Activated CD8-positive, alpha-beta T cell treated with anti-CD3 and anti-CD28 coated beads, Interleukin-2, amount 10 ng/mL, durations not matched to agents 7 days and 5 days (primary cell): ENCODE measurements around the gene HLA-B. TPM values are rescaled to one million over a fixed set of nuclear protein-coding genes. Genes with fewer than 3 reads are reported as not detected.
A peak's percentile ranks its signal among the peaks of the same experiment; 100 is the strongest.

ENCODE experiments used
- ATAC-seq: fragments of 150-1000 bp; cut with Tn5 transposase; one replicate; pipeline ENCODE4 v1.10.0; 2021; ENCODE audit warnings: moderate library complexity
- CTCF ChIA-PET: fragments of 350-600 bp; sonication (Branson Sonifier 250); formaldehyde crosslinking; loops from one replicate; lab custom pipeline; 2021; ENCODE audit warnings: antibody characterized with exemption; lab: Charles Lee
- POLR2A ChIA-PET: fragments of 350-600 bp; sonication (Branson Sonifier 250); formaldehyde crosslinking; loops from one replicate; lab custom pipeline; 2021; ENCODE audit warnings: antibody characterized with exemption; lab: Charles Lee
- DNase-seq: peaks from one replicate; pipeline ENCODE4 v3.0.0-alpha.2; 2020
- H3K27ac Mint-ChIP-seq: one replicate; pipeline ENCODE4 v1.8.0; 2021; ENCODE audit warnings: mild to moderate bottlenecking, mixed read lengths
- H3K27me3 Mint-ChIP-seq: one replicate; pipeline ENCODE4 v1.8.0; 2021; ENCODE audit warnings: low read depth, mixed read lengths
- H3K36me3 Mint-ChIP-seq: one replicate; pipeline ENCODE4 v1.8.0; 2021; ENCODE audit warnings: low read depth, mixed read lengths
- H3K4me1 Mint-ChIP-seq: one replicate; pipeline ENCODE4 v1.8.0; 2021; ENCODE audit warnings: low read depth, mixed read lengths
- H3K4me3 Mint-ChIP-seq: one replicate; pipeline ENCODE4 v1.8.0; 2021; ENCODE audit warnings: mild to moderate bottlenecking, mixed read lengths
- H3K9me3 Mint-ChIP-seq: one replicate; pipeline ENCODE4 v1.8.0; 2022; ENCODE audit warnings: mixed read lengths; ENCODE audit not compliant: insufficient read depth
- total RNA-seq, 2 experiments: library from RNA; stranded (reverse); gene quantifications; one replicate each; pipeline ENCODE4 v1.2.3, GENCODE V29; 2021

The HLA-B gene
- total RNA-seq, 2 experiments from 2014 or later, result 3,406 to 3,473 TPM

- Mint-ChIP-seq H3K27ac (peak overlapping the region; percentile 73), H3K36me3 (peaks cover 50% of the 10 kb centered on the region), H3K4me1 (peaks cover 43% of the 10 kb centered on the region), H3K27me3 (peaks cover 5% of the 10 kb centered on the region), H3K4me3 (peak overlapping the region; percentile 92), H3K9me3 (no peaks in the 10 kb centered on the region)
- CTCF ChIA-PET, result interaction anchor here (0.9 kb wide), 1 partner anchor 14 kb away, joined by 5 read pairs; no protein-coding TSS in a partner anchor
- DNase-seq (no peak), ATAC-seq (peak; percentile 1)
- POLR2A ChIA-PET, result interaction anchor here (1.0 to 4.9 kb wide), 8 partner anchors 17 to 258 kb away, joined by 3 to 105 read pairs (median 4); no protein-coding TSS in a partner anchor
These were observed 4.7 kb downstream of the HLA-B start for GRCh38 chr6:31352310-31352682.

GRCh38 chr6:31351401-31352309, 5.3 kb downstream of the HLA-B start:
- peak overlapping the region; percentile 73 for H3K27ac Mint-ChIP-seq
- DNase-seq, result no peak
- H3K36me3 Mint-ChIP-seq, result peaks cover 46% of the 10 kb centered on the region
- no peaks in the 10 kb centered on the region for H3K9me3 Mint-ChIP-seq
- H3K4me3 Mint-ChIP-seq, result no peak overlapping the region
- POLR2A ChIA-PET, result interaction anchor here (1.0 to 4.9 kb wide), 8 partner anchors 16 to 258 kb away, joined by 3 to 105 read pairs (median 4); no protein-coding TSS in a partner anchor
- CTCF ChIA-PET, result interaction anchor here (0.9 kb wide), 1 partner anchor 15 kb away, joined by 5 read pairs; no protein-coding TSS in a partner anchor
- peak; percentile 25 for ATAC-seq
- H3K4me1 Mint-ChIP-seq, result peaks cover 43% of the 10 kb centered on the region
- peaks cover 5% of the 10 kb centered on the region for H3K27me3 Mint-ChIP-seq

GRCh38 chr6:31351033-31351380, 6.0 kb downstream of the HLA-B start:
- CTCF ChIA-PET, result interaction anchor here (1.0 kb wide), 1 partner anchor 15 kb away, joined by 5 read pairs; no protein-coding TSS in a partner anchor
- POLR2A ChIA-PET, result interaction anchor here (0.7 to 1.2 kb wide), 3 partner anchors 11 to 99 kb away, joined by 3 to 4 read pairs (median 3); no protein-coding TSS in a partner anchor
- Mint-ChIP-seq H3K4me3 (no peak overlapping the region), H3K4me1 (peaks cover 43% of the 10 kb centered on the region), H3K27me3 (peaks cover 5% of the 10 kb centered on the region), H3K27ac (no peak overlapping the region), H3K36me3 (peaks cover 41% of the 10 kb centered on the region), H3K9me3 (no peaks in the 10 kb centered on the region)
- ATAC-seq (peak; percentile 11), DNase-seq (no peak)

DNA sequence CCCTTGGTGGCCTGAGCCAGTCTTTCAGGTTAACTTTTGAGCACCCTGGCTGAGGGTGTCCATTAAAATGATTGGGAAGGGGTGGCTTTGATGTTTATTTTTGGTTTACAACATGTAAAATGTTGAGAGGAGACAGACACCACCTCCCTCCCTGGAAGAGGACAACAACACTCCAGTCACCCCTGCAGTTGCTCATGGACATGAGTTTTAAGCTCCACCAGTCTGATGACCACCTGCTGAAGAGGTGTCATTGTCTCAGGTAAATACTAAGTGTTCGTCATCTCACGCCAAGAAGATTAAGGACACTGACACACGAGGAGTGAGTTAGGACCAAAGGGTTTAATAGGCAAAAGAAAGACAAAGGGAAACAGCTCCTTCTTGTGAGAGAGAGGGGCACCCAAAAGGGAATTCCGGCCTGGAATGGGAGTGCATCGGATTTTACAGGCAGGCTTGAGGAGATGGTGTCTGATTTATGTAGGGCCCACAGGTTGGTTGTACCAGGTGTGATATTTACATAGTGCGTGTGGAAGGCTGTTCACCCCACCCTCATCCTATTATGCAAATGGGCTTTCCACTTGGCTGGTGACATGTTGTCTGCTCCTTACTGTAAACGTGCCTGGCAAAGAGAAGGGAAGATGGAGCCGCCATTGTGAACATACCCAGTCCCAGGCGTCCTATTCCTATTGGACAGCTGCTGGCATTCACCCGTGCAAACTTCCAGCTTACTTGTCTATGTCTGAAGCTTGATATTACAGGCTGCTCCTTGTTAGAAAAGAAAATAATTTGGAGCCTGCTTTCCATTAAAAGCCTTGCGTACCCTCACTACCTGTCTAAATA, 6.6 kb downstream of the HLA-B start:
- ChIA-PET CTCF (interaction anchor here (1.0 kb wide), 1 partner anchor 16 kb away, joined by 5 read pairs; no protein-coding TSS in a partner anchor), POLR2A (interaction anchor here (0.7 to 2.0 kb wide), 5 partner anchors 10 to 153 kb away, joined by 3 to 6 read pairs (median 3); no protein-coding TSS in a partner anchor)
- DNase-seq (no peak), ATAC-seq (peak; percentile 5)
- H3K9me3 Mint-ChIP-seq, result no peaks in the 10 kb centered on the region
- H3K4me3 Mint-ChIP-seq, result no peak overlapping the region
- no peak overlapping the region for H3K27ac Mint-ChIP-seq
- H3K36me3 Mint-ChIP-seq, result peaks cover 35% of the 10 kb centered on the region
- H3K27me3 Mint-ChIP-seq, result peaks cover 5% of the 10 kb centered on the region
- H3K4me1 Mint-ChIP-seq, result peaks cover 40% of the 10 kb centered on the region

DNA sequence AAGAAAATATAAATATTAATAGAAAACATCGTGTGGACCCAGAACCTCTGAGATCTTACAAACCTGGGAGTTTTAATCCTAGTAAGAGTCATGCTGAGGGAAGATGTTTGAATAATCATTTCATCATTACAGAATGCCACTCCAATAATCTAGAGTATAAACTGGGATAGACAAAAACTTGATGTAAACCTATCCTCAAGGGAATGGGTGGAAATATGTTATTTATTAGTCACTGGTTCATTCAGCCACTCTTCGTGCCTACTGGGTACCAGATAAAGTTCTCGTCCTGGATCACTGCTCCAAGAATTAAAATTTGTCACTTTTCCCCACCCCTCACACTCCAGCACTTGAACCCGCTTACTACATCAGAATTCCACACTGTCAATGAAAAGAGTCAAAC, 7.7 kb downstream of the HLA-B start:
- no peaks in the 10 kb centered on the region for H3K9me3 Mint-ChIP-seq
- H3K4me1 Mint-ChIP-seq, result peaks cover 30% of the 10 kb centered on the region
- H3K36me3 Mint-ChIP-seq, result peaks cover 24% of the 10 kb centered on the region
- H3K4me3 Mint-ChIP-seq, result no peak overlapping the region
- DNase-seq, result no peak
- POLR2A ChIA-PET, result interaction anchor here (1.1 to 2.0 kb wide), 2 partner anchors 42 to 81 kb away, joined by 4 to 6 read pairs; no protein-coding TSS in a partner anchor
- H3K27me3 Mint-ChIP-seq, result peaks cover 8% of the 10 kb centered on the region
- no peak overlapping the region for H3K27ac Mint-ChIP-seq
- CTCF ChIA-PET, result interaction anchor here (1.0 kb wide), 1 partner anchor 17 kb away, joined by 5 read pairs; no protein-coding TSS in a partner anchor
- no peak for ATAC-seq

- ChIA-PET POLR2A (interaction anchor here (1.5 kb wide), 1 partner anchor 9 kb away, joined by 6 read pairs; no protein-coding TSS in a partner anchor), CTCF (interaction anchor here (0.8 to 1.9 kb wide), 2 partner anchors 21 to 22 kb away, joined by 3 to 6 read pairs; no protein-coding TSS in a partner anchor)
- Mint-ChIP-seq H3K4me1 (no peaks in the 10 kb centered on the region), H3K36me3 (peaks cover 4% of the 10 kb centered on the region), H3K9me3 (peaks cover 11% of the 10 kb centered on the region), H3K27ac (no peak overlapping the region), H3K27me3 (peaks cover 10% of the 10 kb centered on the region), H3K4me3 (no peak overlapping the region)
- DNase-seq, result no peak
- no peak for ATAC-seq
These were observed 11.8 kb downstream of the HLA-B start for GRCh38 chr6:31345026-31345730.

DNA sequence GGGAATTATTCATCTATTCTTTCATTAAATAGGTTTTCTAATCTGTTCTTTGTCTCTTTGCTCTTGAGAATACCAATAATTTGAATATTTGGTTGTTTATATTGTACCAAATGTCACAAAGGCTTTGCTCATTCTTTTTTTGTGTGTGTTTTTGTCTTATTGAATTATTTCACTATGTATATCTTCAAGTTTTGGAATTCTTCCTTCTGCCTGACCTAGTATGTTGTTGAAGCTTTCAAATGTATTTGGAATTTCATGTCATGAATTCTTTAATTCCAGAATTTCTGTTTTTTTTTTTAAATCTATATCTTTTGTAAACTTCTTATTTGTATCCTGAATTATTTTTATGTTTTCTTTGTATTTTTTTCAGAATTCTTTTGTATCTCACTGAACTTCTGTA, 16.8 kb downstream of the HLA-B start:
- H3K36me3 Mint-ChIP-seq, result peaks cover 32% of the 10 kb centered on the region
- no peaks in the 10 kb centered on the region for H3K4me1 Mint-ChIP-seq
- ChIA-PET POLR2A (interaction anchor here (0.9 kb wide), 1 partner anchor 10 kb away, joined by 3 read pairs; no protein-coding TSS in a partner anchor), CTCF (no interaction called here)
- no peak overlapping the region for H3K27ac Mint-ChIP-seq
- H3K9me3 Mint-ChIP-seq, result peaks cover 43% of the 10 kb centered on the region
- H3K4me3 Mint-ChIP-seq, result no peak overlapping the region
- ATAC-seq (no peak), DNase-seq (no peak)
- peaks cover 10% of the 10 kb centered on the region for H3K27me3 Mint-ChIP-seq

GRCh38 chr6:31339210-31339609, 17.8 kb downstream of the HLA-B start:
- ChIA-PET CTCF (no interaction called here), POLR2A (no interaction called here)
- DNase-seq, result no peak
- no peak overlapping the region for H3K27ac Mint-ChIP-seq
- peaks cover 54% of the 10 kb centered on the region for H3K9me3 Mint-ChIP-seq
- no peak for ATAC-seq
- peaks cover 6% of the 10 kb centered on the region for H3K27me3 Mint-ChIP-seq
- no peaks in the 10 kb centered on the region for H3K4me1 Mint-ChIP-seq
- peaks cover 36% of the 10 kb centered on the region for H3K36me3 Mint-ChIP-seq
- no peak overlapping the region for H3K4me3 Mint-ChIP-seq

- peaks cover 15% of the 10 kb centered on the region for H3K4me1 Mint-ChIP-seq
- no peak overlapping the region for H3K4me3 Mint-ChIP-seq
- peaks cover 3% of the 10 kb centered on the region for H3K27me3 Mint-ChIP-seq
- no peak overlapping the region for H3K27ac Mint-ChIP-seq
- no peak for ATAC-seq
- ChIA-PET CTCF (no interaction called here), POLR2A (interaction anchor here (0.6 kb wide), 1 partner anchor 51 kb away, joined by 4 read pairs; no protein-coding TSS in a partner anchor)
- peaks cover 71% of the 10 kb centered on the region for H3K9me3 Mint-ChIP-seq
- no peak for DNase-seq
- H3K36me3 Mint-ChIP-seq, result peaks cover 42% of the 10 kb centered on the region
These were observed 20.0 kb downstream of the HLA-B start for GRCh38 chr6:31336896-31337496.
